ENCODE measurements around the gene TREML4.

Gene TREML4

GRCh38 chr6:41228096-41228495 is at the start of gene TREML4:
TSS of gene TREML4 (plus strand) at chr6:41228349. CDS start at chr6:41228428, 79 bp downstream.
- TF ChIP-seq CTCF (IDR thresholded peaks at IDR 0.05) = no peak

GRCh38 chr6:41179163-41179562 is 49.0 kb upstream of the TREML4 start:
- no peak for TF ChIP-seq CTCF (IDR thresholded peaks at IDR 0.05)

- no peak for TF ChIP-seq CTCF (IDR thresholded peaks at IDR 0.05)
Measured at GRCh38 chr6:41181566-41181965, 46.6 kb upstream of the TREML4 start.

- peak; percentile 62 for TF ChIP-seq CTCF (IDR thresholded peaks at IDR 0.05)
Measured at GRCh38 chr6:41182069-41183034, 45.8 kb upstream of the TREML4 start.

GRCh38 chr6:41184761-41185160 is 43.4 kb upstream of the TREML4 start:
- no peak for TF ChIP-seq CTCF (IDR thresholded peaks at IDR 0.05)

- TF ChIP-seq CTCF (IDR thresholded peaks at IDR 0.05) = no peak
Measured at GRCh38 chr6:41186031-41186562, 42.1 kb upstream of the TREML4 start.

- no peak for TF ChIP-seq CTCF (IDR thresholded peaks at IDR 0.05)
Measured at GRCh38 chr6:41187924-41188886, 39.9 kb upstream of the TREML4 start.

Data from LNCAP (cell line).